Stimulated activated CD4-positive, alpha-beta T cell treated with anti-CD3 and anti-CD28 coated beads, TNF-alpha, amount 100 ng/mL, for 48 hours (primary cell): ENCODE measurements around the gene CRYZL1.

Source experiments
- DNase-seq, 3 donors: peaks; one replicate each; pipeline ENCODE4 v3.0.0-alpha.2; 2020; ENCODE audit warnings: low read depth in 3 of 3

The CRYZL1 gene

GRCh38 chr21:33661146-33661545, 19.6 kb upstream of the CRYZL1 start:
- no peak for DNase-seq

- no peak for DNase-seq
Observed at GRCh38 chr21:33660406-33660805, 18.9 kb upstream of the CRYZL1 start.

GRCh38 chr21:33659568-33659949, 18.0 kb upstream of the CRYZL1 start:
- no peak for DNase-seq

GRCh38 chr21:33658919-33659567, 17.5 kb upstream of the CRYZL1 start:
- DNase-seq = no peak

- no peak for DNase-seq
Observed at GRCh38 chr21:33657124-33657820, 15.7 kb upstream of the CRYZL1 start.

- no peak for DNase-seq
Observed at GRCh38 chr21:33655588-33656221, 14.2 kb upstream of the CRYZL1 start.

GRCh38 chr21:33654412-33654811, 12.9 kb upstream of the CRYZL1 start:
- no peak for DNase-seq

GRCh38 chr21:33651965-33652680, 10.6 kb upstream of the CRYZL1 start:
- no peak for DNase-seq

- no peak for DNase-seq
Observed at GRCh38 chr21:33650929-33651509, 9.5 kb upstream of the CRYZL1 start.

- no peak for DNase-seq
Observed at GRCh38 chr21:33650230-33650629, 8.7 kb upstream of the CRYZL1 start.

- DNase-seq = no peak
Observed at GRCh38 chr21:33648555-33648954, 7.0 kb upstream of the CRYZL1 start.

- DNase-seq = no peak
Observed at GRCh38 chr21:33647587-33647986, 6.0 kb upstream of the CRYZL1 start.

GRCh38 chr21:33645730-33646129, 4.2 kb upstream of the CRYZL1 start:
- DNase-seq = no peak

GRCh38 chr21:33644383-33645074, 3.0 kb upstream of the CRYZL1 start:
- DNase-seq = no peak

GRCh38 chr21:33643658-33644311, 2.2 kb upstream of the CRYZL1 start:
- no peak for DNase-seq

GRCh38 chr21:33642896-33643657, 1.5 kb upstream of the CRYZL1 start:
- peak in 1 of 3 donors; percentile 26 for DNase-seq

- DNase-seq = peak; percentile 99 to 100 (median 99)
Observed at GRCh38 chr21:33642027-33642895, 720 bp upstream of the CRYZL1 start, which contains the start of gene ITSN1. Gene ITSN1 (plus strand): TSS chr21:33642501. CDS start chr21:33718829, 76,328 bp downstream.

GRCh38 chr21:33640697-33641351, 717 bp downstream of the CRYZL1 start:
- DNase-seq = no peak

GRCh38 chr21:33634254-33634653, 7.3 kb downstream of the CRYZL1 start:
- no peak for DNase-seq
